ENCODE measurements around the gene LMO2.
"Not testable (repeated sequence)": the region's sequence is repeated elsewhere in the genome, so short reads cannot be mapped to it uniquely, and the experiment has no call there.

LMO2 gene

GRCh38 chr11:33923626-33924025 is 31.8 kb upstream of the LMO2 start:
- no peaks in the 10 kb centered on the region for H3K36me3 Mint-ChIP-seq
- peaks cover 11% of the 10 kb centered on the region for H3K27me3 Mint-ChIP-seq
- no peaks in the 10 kb centered on the region for H3K4me1 Mint-ChIP-seq
- H3K4me3 Mint-ChIP-seq, result no peak overlapping the region
- H3K27ac Mint-ChIP-seq, result no peak overlapping the region
- no peaks in the 10 kb centered on the region for H3K9me3 Mint-ChIP-seq

- peaks cover 4% of the 10 kb centered on the region for H3K9me3 Mint-ChIP-seq
- H3K36me3 Mint-ChIP-seq, result no peaks in the 10 kb centered on the region
- no peak overlapping the region for H3K27ac Mint-ChIP-seq
Measured at GRCh38 chr11:33920838-33921613, 29.1 kb upstream of the LMO2 start.

GRCh38 chr11:33919645-33920044 is 27.8 kb upstream of the LMO2 start:
- peaks cover 4% of the 10 kb centered on the region for H3K9me3 Mint-ChIP-seq
- no peaks in the 10 kb centered on the region for H3K36me3 Mint-ChIP-seq
- no peak overlapping the region for H3K27ac Mint-ChIP-seq
- peaks cover 15% of the 10 kb centered on the region for H3K27me3 Mint-ChIP-seq
- H3K4me1 Mint-ChIP-seq, result no peaks in the 10 kb centered on the region
- no peak overlapping the region for H3K4me3 Mint-ChIP-seq

More at GRCh38 chr11:33920838-33921613, 29.1 kb upstream of the LMO2 start:
- Mint-ChIP-seq H3K27me3 (peaks cover 12% of the 10 kb centered on the region), H3K4me1 (no peaks in the 10 kb centered on the region), H3K4me3 (no peak overlapping the region)

GRCh38 chr11:33917402-33917801 is 25.5 kb upstream of the LMO2 start:
- H3K27me3 Mint-ChIP-seq, result peaks cover 15% of the 10 kb centered on the region
- not testable (repeated sequence) for H3K36me3 Mint-ChIP-seq, H3K27ac Mint-ChIP-seq, H3K4me1 Mint-ChIP-seq, H3K9me3 Mint-ChIP-seq, H3K4me3 Mint-ChIP-seq

GRCh38 chr11:33916736-33917135 is 24.9 kb upstream of the LMO2 start:
- H3K9me3 Mint-ChIP-seq, result peaks cover 4% of the 10 kb centered on the region

GRCh38 chr11:33915526-33915925 is 23.6 kb upstream of the LMO2 start:
- no peaks in the 10 kb centered on the region for H3K4me1 Mint-ChIP-seq
- no peaks in the 10 kb centered on the region for H3K36me3 Mint-ChIP-seq
- no peak overlapping the region for H3K4me3 Mint-ChIP-seq
- H3K27me3 Mint-ChIP-seq, result peaks cover 15% of the 10 kb centered on the region
- peaks cover 4% of the 10 kb centered on the region for H3K9me3 Mint-ChIP-seq
- no peak overlapping the region for H3K27ac Mint-ChIP-seq

More at GRCh38 chr11:33916736-33917135, 24.9 kb upstream of the LMO2 start:
- H3K27ac Mint-ChIP-seq, result no peak overlapping the region
- H3K4me3 Mint-ChIP-seq, result no peak overlapping the region
- H3K27me3 Mint-ChIP-seq, result peaks cover 15% of the 10 kb centered on the region
- H3K4me1 Mint-ChIP-seq, result no peaks in the 10 kb centered on the region
- H3K36me3 Mint-ChIP-seq, result no peaks in the 10 kb centered on the region

GRCh38 chr11:33913991-33914390 is 22.1 kb upstream of the LMO2 start:
- Mint-ChIP-seq H3K9me3 (peaks cover 4% of the 10 kb centered on the region), H3K27ac (no peak overlapping the region), H3K4me1 (no peaks in the 10 kb centered on the region), H3K27me3 (peaks cover 15% of the 10 kb centered on the region), H3K4me3 (no peak overlapping the region), H3K36me3 (no peaks in the 10 kb centered on the region)

GRCh38 chr11:33912405-33913361 is 20.8 kb upstream of the LMO2 start:
- Mint-ChIP-seq H3K27me3 (peaks cover 19% of the 10 kb centered on the region), H3K4me1 (peaks cover 3% of the 10 kb centered on the region), H3K27ac (no peak overlapping the region), H3K36me3 (no peaks in the 10 kb centered on the region), H3K4me3 (no peak overlapping the region), H3K9me3 (peaks cover 4% of the 10 kb centered on the region)

- H3K9me3 Mint-ChIP-seq, result no peaks in the 10 kb centered on the region
- H3K36me3 Mint-ChIP-seq, result no peaks in the 10 kb centered on the region
- H3K4me1 Mint-ChIP-seq, result peaks cover 13% of the 10 kb centered on the region
- no peak overlapping the region for H3K4me3 Mint-ChIP-seq
- no peak overlapping the region for H3K27ac Mint-ChIP-seq
- H3K27me3 Mint-ChIP-seq, result peaks cover 17% of the 10 kb centered on the region
Measured at GRCh38 chr11:33910958-33911339, 19.1 kb upstream of the LMO2 start.

GRCh38 chr11:33910296-33910957 is 18.6 kb upstream of the LMO2 start:
- Mint-ChIP-seq H3K27ac (no peak overlapping the region), H3K36me3 (no peaks in the 10 kb centered on the region), H3K9me3 (no peaks in the 10 kb centered on the region), H3K4me1 (peaks cover 13% of the 10 kb centered on the region), H3K27me3 (peaks cover 14% of the 10 kb centered on the region), H3K4me3 (no peak overlapping the region)

- H3K27me3 Mint-ChIP-seq, result peaks cover 14% of the 10 kb centered on the region
- no peaks in the 10 kb centered on the region for H3K9me3 Mint-ChIP-seq
- H3K36me3 Mint-ChIP-seq, result peaks cover 2% of the 10 kb centered on the region
- H3K4me1 Mint-ChIP-seq, result peaks cover 13% of the 10 kb centered on the region
- no peak overlapping the region for H3K4me3 Mint-ChIP-seq
- no peak overlapping the region for H3K27ac Mint-ChIP-seq
Measured at GRCh38 chr11:33909552-33909951, 17.7 kb upstream of the LMO2 start.

- H3K27ac Mint-ChIP-seq, result no peak overlapping the region
- H3K4me1 Mint-ChIP-seq, result peaks cover 13% of the 10 kb centered on the region
- no peaks in the 10 kb centered on the region for H3K9me3 Mint-ChIP-seq
- H3K36me3 Mint-ChIP-seq, result peaks cover 2% of the 10 kb centered on the region
- H3K4me3 Mint-ChIP-seq, result no peak overlapping the region
- H3K27me3 Mint-ChIP-seq, result peaks cover 15% of the 10 kb centered on the region
Measured at GRCh38 chr11:33909150-33909549, 17.3 kb upstream of the LMO2 start.

GRCh38 chr11:33907421-33907820 is 15.5 kb upstream of the LMO2 start:
- peaks cover 13% of the 10 kb centered on the region for H3K4me1 Mint-ChIP-seq
- peaks cover 15% of the 10 kb centered on the region for H3K27me3 Mint-ChIP-seq
- H3K4me3 Mint-ChIP-seq, result no peak overlapping the region
- H3K9me3 Mint-ChIP-seq, result no peaks in the 10 kb centered on the region
- H3K27ac Mint-ChIP-seq, result no peak overlapping the region
- H3K36me3 Mint-ChIP-seq, result peaks cover 2% of the 10 kb centered on the region

GRCh38 chr11:33906484-33907186 is 14.8 kb upstream of the LMO2 start:
- H3K27me3 Mint-ChIP-seq, result peaks cover 15% of the 10 kb centered on the region
- peaks cover 13% of the 10 kb centered on the region for H3K4me1 Mint-ChIP-seq
- no peak overlapping the region for H3K4me3 Mint-ChIP-seq

GRCh38 chr11:33904102-33904501 is 12.2 kb upstream of the LMO2 start:
- no peaks in the 10 kb centered on the region for H3K9me3 Mint-ChIP-seq
- H3K27ac Mint-ChIP-seq, result no peak overlapping the region
- no peak overlapping the region for H3K4me3 Mint-ChIP-seq
- peaks cover 2% of the 10 kb centered on the region for H3K36me3 Mint-ChIP-seq
- H3K27me3 Mint-ChIP-seq, result peaks cover 20% of the 10 kb centered on the region
- H3K4me1 Mint-ChIP-seq, result peaks cover 13% of the 10 kb centered on the region

More at GRCh38 chr11:33906484-33907186, 14.8 kb upstream of the LMO2 start:
- Mint-ChIP-seq H3K27ac (no peak overlapping the region), H3K36me3 (peaks cover 2% of the 10 kb centered on the region), H3K9me3 (no peaks in the 10 kb centered on the region)
